GM10266 (cell line): ENCODE data around the gene CDK7.
A peak's percentile ranks its signal among the peaks of the same experiment; 100 is the strongest.

Experiments
- DNase-seq: peaks from one replicate; pipeline ENCODE4 v3.0.0; 2012; ENCODE audit errors: extremely low spot score
- TF ChIP-seq, protein P1 (sequence below): IDR thresholded peaks from 2 replicates; pipeline ENCODE4 v1.5.1; 2012; ENCODE audit warnings: mild to moderate bottlenecking, low read depth; ENCODE audit not compliant: control insufficient read depth, insufficient read depth; ENCODE audit errors: missing control alignments

Gene CDK7

DNA sequence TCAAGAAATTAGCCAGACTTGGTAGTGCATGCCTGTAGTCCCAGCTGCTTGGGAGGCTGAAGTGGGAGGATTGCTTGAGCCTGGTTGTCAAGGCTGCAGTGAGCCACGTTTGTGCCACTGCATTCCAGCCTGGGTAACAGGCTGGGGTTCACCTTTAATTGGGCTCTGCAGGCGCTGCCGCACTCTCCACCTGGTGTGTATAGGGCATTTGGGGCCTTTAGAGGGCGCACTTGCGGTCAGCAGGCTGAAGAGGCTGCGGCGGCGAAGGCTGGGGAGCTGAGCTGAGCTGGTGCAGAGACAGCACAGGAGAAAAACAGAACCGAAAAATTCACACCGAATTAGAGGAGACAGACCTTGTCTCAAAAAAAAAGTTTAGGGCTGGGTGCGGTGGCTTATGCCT lies 31.2 kb downstream of the CDK7 start:
- DNase-seq = no peak
- TF ChIP-seq, protein P1, sequence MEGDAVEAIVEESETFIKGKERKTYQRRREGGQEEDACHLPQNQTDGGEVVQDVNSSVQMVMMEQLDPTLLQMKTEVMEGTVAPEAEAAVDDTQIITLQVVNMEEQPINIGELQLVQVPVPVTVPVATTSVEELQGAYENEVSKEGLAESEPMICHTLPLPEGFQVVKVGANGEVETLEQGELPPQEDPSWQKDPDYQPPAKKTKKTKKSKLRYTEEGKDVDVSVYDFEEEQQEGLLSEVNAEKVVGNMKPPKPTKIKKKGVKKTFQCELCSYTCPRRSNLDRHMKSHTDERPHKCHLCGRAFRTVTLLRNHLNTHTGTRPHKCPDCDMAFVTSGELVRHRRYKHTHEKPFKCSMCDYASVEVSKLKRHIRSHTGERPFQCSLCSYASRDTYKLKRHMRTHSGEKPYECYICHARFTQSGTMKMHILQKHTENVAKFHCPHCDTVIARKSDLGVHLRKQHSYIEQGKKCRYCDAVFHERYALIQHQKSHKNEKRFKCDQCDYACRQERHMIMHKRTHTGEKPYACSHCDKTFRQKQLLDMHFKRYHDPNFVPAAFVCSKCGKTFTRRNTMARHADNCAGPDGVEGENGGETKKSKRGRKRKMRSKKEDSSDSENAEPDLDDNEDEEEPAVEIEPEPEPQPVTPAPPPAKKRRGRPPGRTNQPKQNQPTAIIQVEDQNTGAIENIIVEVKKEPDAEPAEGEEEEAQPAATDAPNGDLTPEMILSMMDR = peak; percentile 26

DNA sequence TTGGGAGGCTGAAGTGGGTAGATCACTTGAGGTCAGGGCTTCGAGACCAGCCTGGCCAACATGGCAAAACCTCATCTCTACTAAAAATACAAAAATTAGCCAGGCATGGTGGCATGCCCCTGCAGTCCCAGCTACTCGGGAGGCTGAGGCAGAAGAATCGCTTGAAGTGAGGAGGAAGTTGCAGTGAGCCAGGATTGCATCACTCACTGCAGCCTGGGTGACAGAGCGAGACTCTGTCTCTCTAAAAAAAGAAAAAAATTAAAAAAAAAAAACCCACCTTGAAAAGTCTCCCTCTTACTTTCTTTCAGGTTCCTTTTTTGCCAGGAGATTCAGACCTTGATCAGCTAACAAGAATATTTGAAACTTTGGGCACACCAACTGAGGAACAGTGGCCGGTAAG lies 34.2 kb downstream of the CDK7 start:
- DNase-seq = no peak

DNA sequence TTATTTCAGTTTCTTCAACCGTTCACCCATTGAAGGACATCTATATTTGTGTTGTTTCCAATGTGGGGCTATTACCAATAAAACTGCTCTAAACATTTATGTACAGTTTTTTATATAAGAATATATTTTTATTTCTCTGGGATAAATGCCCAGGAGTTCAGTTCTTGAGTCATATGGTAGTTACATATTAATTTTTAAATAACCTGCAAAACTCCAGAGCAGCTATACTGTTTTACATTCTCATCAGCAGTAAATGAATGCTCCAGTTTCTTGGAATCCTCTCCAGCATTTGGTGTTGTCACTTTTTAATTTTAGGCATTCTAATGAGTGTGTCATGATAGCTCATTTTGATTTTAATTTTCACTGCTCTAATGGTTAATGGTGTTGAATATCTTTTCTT lies 36.2 kb downstream of the CDK7 start:
- no peak for DNase-seq
- TF ChIP-seq, protein P1 = no peak

More for the DNA sequence above, 34.2 kb downstream of the CDK7 start:
- TF ChIP-seq, protein P1 = no peak

DNA sequence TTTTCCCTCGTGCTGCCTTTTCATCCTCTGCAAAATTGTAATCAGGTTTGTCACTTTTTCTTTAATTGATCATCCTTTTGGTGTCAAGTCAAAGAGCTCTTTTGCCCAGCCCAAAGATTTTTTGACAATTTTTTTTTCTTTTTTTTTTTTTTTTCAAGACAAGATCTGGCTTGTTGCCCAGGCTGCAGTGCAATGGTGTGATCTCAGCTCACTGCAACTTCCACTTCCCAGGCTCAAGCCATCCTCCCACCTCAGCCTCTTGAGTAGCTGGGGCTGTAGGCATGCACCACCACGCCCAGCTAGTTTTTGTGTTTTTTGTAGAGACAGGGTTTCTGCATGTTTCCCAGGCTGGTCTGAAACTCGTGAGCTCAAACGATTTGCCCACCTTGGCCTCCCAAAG lies 36.7 kb downstream of the CDK7 start:
- DNase-seq = no peak
- TF ChIP-seq, protein P1 = no peak

DNA sequence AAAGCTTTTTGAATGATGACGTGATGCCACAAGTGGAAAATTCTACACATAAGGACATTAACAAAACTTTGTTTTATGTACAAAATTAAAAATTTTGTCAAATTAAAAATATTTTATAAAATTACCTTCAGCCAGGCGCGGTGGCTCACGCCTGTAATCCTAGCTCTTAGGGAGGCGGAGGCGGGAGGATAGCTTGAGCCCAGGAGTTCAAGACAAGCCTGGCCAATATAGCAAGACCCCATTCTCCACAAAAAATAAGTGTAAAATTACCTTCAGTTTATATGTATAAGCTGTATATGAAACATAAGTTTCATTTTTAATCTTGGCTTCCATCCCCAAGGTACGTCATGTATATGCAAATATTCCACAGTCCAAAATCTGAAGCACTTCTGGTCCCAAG lies 40.9 kb downstream of the CDK7 start:
- DNase-seq = no peak
- TF ChIP-seq, protein P1 = no peak

DNA sequence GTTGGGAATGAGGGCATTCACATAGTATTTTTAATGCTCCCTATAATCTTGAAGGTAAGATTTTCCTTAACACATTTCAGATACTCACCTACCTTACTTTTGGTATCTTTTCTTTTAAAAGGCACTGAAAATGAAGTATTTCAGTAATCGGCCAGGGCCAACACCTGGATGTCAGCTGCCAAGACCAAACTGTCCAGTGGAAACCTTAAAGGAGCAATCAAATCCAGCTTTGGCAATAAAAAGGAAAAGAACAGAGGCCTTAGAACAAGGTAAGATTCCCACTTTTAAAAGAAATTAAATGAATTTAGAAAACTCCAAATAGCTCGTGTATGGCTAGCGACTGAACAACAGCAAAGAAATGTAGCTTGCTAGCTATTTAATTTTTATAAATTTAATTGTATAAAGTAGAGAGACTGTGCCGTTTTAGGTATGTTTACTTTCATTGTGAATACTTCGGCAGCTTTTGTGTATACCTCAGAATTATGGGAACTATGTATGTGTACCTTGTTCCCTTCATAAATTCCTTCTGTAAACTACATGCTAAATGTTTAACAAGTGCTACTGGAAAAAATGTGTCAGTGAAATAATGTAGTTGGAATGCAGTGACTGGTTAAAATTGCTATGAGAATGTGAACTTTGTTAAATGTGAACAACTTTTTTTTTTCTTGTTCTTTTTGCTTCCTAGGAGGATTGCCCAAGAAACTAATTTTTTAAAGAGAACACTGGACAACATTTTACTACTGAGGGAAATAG lies 41.9 kb downstream of the CDK7 start:
- TF ChIP-seq, protein P1 = no peak
- no peak for DNase-seq

DNA sequence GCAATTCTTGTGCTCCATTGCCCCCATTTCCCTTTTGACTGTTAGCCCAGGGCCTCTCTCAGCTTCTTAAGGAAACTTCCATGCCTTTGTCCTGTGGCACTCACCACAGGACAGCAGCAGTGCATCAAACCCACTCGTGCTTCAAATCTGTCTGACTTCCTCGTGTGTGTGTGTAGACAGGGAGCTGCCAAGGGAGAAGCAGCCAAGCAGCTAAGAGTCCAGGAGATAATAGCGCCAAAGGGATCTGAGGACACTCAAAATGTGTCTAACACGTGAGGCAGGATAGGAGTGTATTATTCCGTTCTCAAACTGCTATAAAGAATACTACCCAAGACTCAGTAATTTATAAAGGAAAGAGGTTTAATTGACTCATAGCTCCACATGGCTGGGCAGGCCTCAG lies 44.8 kb downstream of the CDK7 start:
- no peak for DNase-seq
- TF ChIP-seq, protein P1 = no peak
